Esophagus squamous epithelium (tissue), 5 donors: ENCODE measurements around the gene TRIM29. TPM values are rescaled to one million over a fixed set of nuclear protein-coding genes. Genes with fewer than 3 reads are reported as not detected.

Source experiments
- DNase-seq: peaks from one replicate; lab custom pipeline; 2025; lab: John Stamatoyannopoulos, UW
- H3K27ac ChIP-seq, 4 donors: fragments of 200-600 bp; sonication (generic); one replicate each; pipeline ENCODE4 v1.5.1; 2016 to 2019; ENCODE audit warnings: mild to moderate bottlenecking in 1 of 4
- H3K27me3 ChIP-seq, 4 donors: fragments of 200-600 bp; sonication (generic); 1 replicate in 3 of 4; 2 replicates in 1 of 4; pipeline versions ENCODE4 v1.5.1 to v1.6.0; 2017 to 2021; ENCODE audit warnings: antibody characterized with exemption in 1 of 4
- H3K36me3 ChIP-seq, 3 donors: fragments of 200-600 bp; sonication (generic); one replicate each; pipeline ENCODE4 v1.5.1; 2016 to 2019
- H3K4me1 ChIP-seq, 3 donors: fragments of 200-600 bp; sonication (generic); one replicate each; pipeline ENCODE4 v1.5.1; 2017 to 2019
- H3K4me3 ChIP-seq, 4 donors: fragments of 200-600 bp; sonication (generic); 1 replicate in 3 of 4; 2 replicates in 1 of 4; pipeline ENCODE4 v1.5.1; 2016 to 2019; ENCODE audit warnings: mild to moderate bottlenecking in 2 of 4, moderate library complexity in 1 of 4
- H3K9me3 ChIP-seq, 3 donors: fragments of 200-600 bp; sonication (generic); one replicate each; pipeline ENCODE4 v1.5.1; 2016 to 2019
- CTCF ChIP-seq, 6 experiments: fragments of 450-650 bp in 4 of 6; fragments of 200-600 bp in 2 of 6; sonication (generic) in 2 of 6; IDR thresholded peaks; one replicate each; pipeline ENCODE4 v1.5.1; 2016 to 2019; ENCODE audit warnings: antibody characterized with exemption in 6 of 6, mild to moderate bottlenecking in 4 of 6, moderate library complexity in 4 of 6
- POLR2A ChIP-seq, 4 donors: fragments of 450-650 bp; IDR thresholded peaks; one replicate each; pipeline ENCODE4 v1.6.1; 2017; ENCODE audit warnings: antibody characterized with exemption in 4 of 4, mild to moderate bottlenecking in 4 of 4, moderate library complexity in 3 of 4
- WGBS, 2 donors: methylation state at CpG; one replicate each; pipeline ENCODE4 v1.1.5; 2018; 5-methylcytosine and 5-hydroxymethylcytosine counted together
- intact Hi-C: fragments of 100-400 bp; cut with DNase I; formaldehyde crosslinking; loops from one replicate; pipeline ENCODE4 v1.15.0; 2022
- total RNA-seq, 4 donors: library from RNA; depleted of rRNA; stranded (reverse); fragments of >200 nt; gene quantifications; one replicate each; pipeline ENCODE4 v1.1.0, GENCODE V29; 2016
- donor health status: DM: yes; HTN: yes; CAD: no.

The TRIM29 gene
- total RNA-seq, 4 donors from 2014 or later, result 691 to 1,472 (median 816) TPM

- Histone ChIP-seq H3K36me3 (no peaks in the 10 kb centered on the region), H3K9me3 (no peaks in the 10 kb centered on the region), H3K4me1 (peaks cover 0 to 16% (median 0%) of the 10 kb centered on the region in 3 donors), H3K27ac (no peak overlapping the region), H3K4me3 (no peak overlapping the region), H3K27me3 (peaks cover 0 to 4% (median 0%) of the 10 kb centered on the region in 4 donors)
- 40% methylated on average over 1 of the region's 3 CpGs; no CpG with 5 or more reads in 1 of the 2 donors for WGBS, 2 donors
- no peak for DNase-seq
- TF ChIP-seq POLR2A (IDR thresholded peaks at IDR 0.05) (no peak), CTCF (IDR thresholded peaks at IDR 0.05) (no peak)
- intact Hi-C loops, result no loop called here
These were observed 47.5 kb downstream of the TRIM29 start for GRCh38 chr11:120090411-120090810.

- no peak for DNase-seq
- intact Hi-C loops, result no loop called here
- no peak overlapping the region for H3K4me3 ChIP-seq
- peaks cover 0 to 16% (median 0%) of the 10 kb centered on the region in 3 donors for H3K4me1 ChIP-seq
- TF ChIP-seq POLR2A (IDR thresholded peaks at IDR 0.05), result no peak
- no peak for TF ChIP-seq CTCF (IDR thresholded peaks at IDR 0.05)
- no peaks in the 10 kb centered on the region for H3K27me3 ChIP-seq
- H3K9me3 ChIP-seq, result no peaks in the 10 kb centered on the region
- no peaks in the 10 kb centered on the region for H3K36me3 ChIP-seq
- 43 to 54% methylated on average over 6 of the region's 6 CpGs for WGBS, 2 donors
- H3K27ac ChIP-seq, result no peak overlapping the region
These were observed 48.6 kb downstream of the TRIM29 start for GRCh38 chr11:120089036-120090001.

- Histone ChIP-seq H3K36me3 (no peaks in the 10 kb centered on the region), H3K27ac (no peak overlapping the region), H3K4me1 (peaks cover 0 to 16% (median 0%) of the 10 kb centered on the region in 3 donors), H3K27me3 (no peaks in the 10 kb centered on the region), H3K9me3 (no peaks in the 10 kb centered on the region), H3K4me3 (no peak overlapping the region)
- TF ChIP-seq CTCF (IDR thresholded peaks at IDR 0.05), result no peak
- TF ChIP-seq POLR2A (IDR thresholded peaks at IDR 0.05), result no peak
- intact Hi-C loops, result no loop called here
- WGBS, 2 donors, result 88 to 100% methylated on average over 1 of the region's 2 CpGs
- DNase-seq, result no peak
These were observed 49.9 kb downstream of the TRIM29 start for GRCh38 chr11:120088056-120088455.

- no peak overlapping the region for H3K27ac ChIP-seq
- 83 to 85% methylated on average over 9 of the region's 9 CpGs for WGBS, 2 donors
- no peak for TF ChIP-seq POLR2A (IDR thresholded peaks at IDR 0.05)
- no peak for TF ChIP-seq CTCF (IDR thresholded peaks at IDR 0.05)
- peaks cover 0 to 4% (median 0%) of the 10 kb centered on the region in 3 donors for H3K9me3 ChIP-seq
- no peaks in the 10 kb centered on the region for H3K27me3 ChIP-seq
- DNase-seq, result no peak
- no peak overlapping the region for H3K4me3 ChIP-seq
- H3K36me3 ChIP-seq, result no peaks in the 10 kb centered on the region
- intact Hi-C loops, result no loop called here
- H3K4me1 ChIP-seq, result peaks cover 0 to 16% (median 0%) of the 10 kb centered on the region in 3 donors
These were observed 51.3 kb downstream of the TRIM29 start for GRCh38 chr11:120086651-120087050.
